GM20000 (cell line): ENCODE data around the gene RAD51AP1.
"Not testable (repeated sequence)": the region's sequence is repeated elsewhere in the genome, so short reads cannot be mapped to it uniquely, and the experiment has no call there.

Experiments used
- DNase-seq: peaks from one replicate; pipeline ENCODE4 v3.0.0; 2012; ENCODE audit warnings: low spot score
- CTCF ChIP-seq: IDR thresholded peaks from 2 replicates; pipeline ENCODE4 v1.5.1; 2012; ENCODE audit warnings: mild to moderate bottlenecking, control low read depth; ENCODE audit errors: extremely low read depth, missing control alignments

Gene RAD51AP1

GRCh38 chr12:4506870-4507269, 31.8 kb upstream of the RAD51AP1 start:
- TF ChIP-seq CTCF = no peak
- peak; percentile 65 for DNase-seq

GRCh38 chr12:4508503-4508902, 30.2 kb upstream of the RAD51AP1 start:
- DNase-seq = not testable (repeated sequence)

GRCh38 chr12:4509269-4509668, 29.4 kb upstream of the RAD51AP1 start:
- not testable (repeated sequence) for DNase-seq

- DNase-seq = no peak
- no peak for TF ChIP-seq CTCF
Observed at GRCh38 chr12:4518106-4518728, 20.5 kb upstream of the RAD51AP1 start.

GRCh38 chr12:4523443-4523842, 15.2 kb upstream of the RAD51AP1 start:
- DNase-seq = not testable (repeated sequence)

- peak; percentile 10 for DNase-seq
- no peak for TF ChIP-seq CTCF
Observed at GRCh38 chr12:4526923-4527546, 11.7 kb upstream of the RAD51AP1 start.

GRCh38 chr12:4530160-4530559, 8.5 kb upstream of the RAD51AP1 start:
- TF ChIP-seq CTCF = no peak
- no peak for DNase-seq

GRCh38 chr12:4530982-4531586, 7.6 kb upstream of the RAD51AP1 start:
- TF ChIP-seq CTCF = no peak

GRCh38 chr12:4535092-4535491, 3.6 kb upstream of the RAD51AP1 start:
- no peak for DNase-seq
- no peak for TF ChIP-seq CTCF

More at GRCh38 chr12:4530982-4531586, 7.6 kb upstream of the RAD51AP1 start:
- no peak for DNase-seq
